H54 (cell line): ENCODE data around the gene CYSRT1.
A peak's percentile ranks its signal among the peaks of the same experiment; 100 is the strongest.

Experiments
- DNase-seq: peaks from one replicate; pipeline ENCODE4 v3.0.0; 2011; ENCODE audit warnings: low spot score, mixed read lengths; ENCODE audit not compliant: insufficient read length
- FAIRE-seq: peaks from 3 replicates; lab custom pipeline; 2011; peaks lifted over from hg19 to GRCh38; lab: Jason Lieb, UNC
- POLR2A ChIP-seq: IDR thresholded peaks from 2 replicates; pipeline ENCODE4 v1.6.1; 2011; ENCODE audit warnings: low read depth, mild to moderate bottlenecking, low read length

Gene CYSRT1

GRCh38 chr9:137212520-137212919, 12.5 kb upstream of the CYSRT1 start:
- no peak for TF ChIP-seq POLR2A
- DNase-seq, result no peak
- FAIRE-seq, result no peak

- FAIRE-seq, result no peak
- TF ChIP-seq POLR2A, result no peak
- no peak for DNase-seq
Observed at GRCh38 chr9:137213160-137214060, 11.6 kb upstream of the CYSRT1 start.

GRCh38 chr9:137214620-137215019, 10.4 kb upstream of the CYSRT1 start:
- TF ChIP-seq POLR2A, result no peak
- DNase-seq (no peak), FAIRE-seq (no peak)

GRCh38 chr9:137215196-137215986, 9.6 kb upstream of the CYSRT1 start:
- TF ChIP-seq POLR2A, result no peak
- FAIRE-seq (no peak), DNase-seq (no peak)

GRCh38 chr9:137216188-137216965, 8.6 kb upstream of the CYSRT1 start:
- no peak for TF ChIP-seq POLR2A
- no peak for DNase-seq
- no peak for FAIRE-seq

- no peak for TF ChIP-seq POLR2A
- FAIRE-seq, result no peak
- no peak for DNase-seq
Observed at GRCh38 chr9:137217276-137218211, 7.4 kb upstream of the CYSRT1 start.

- DNase-seq, result no peak
- no peak for FAIRE-seq
- TF ChIP-seq POLR2A, result no peak
Observed at GRCh38 chr9:137218212-137218753, 6.7 kb upstream of the CYSRT1 start.

- FAIRE-seq, result peak; percentile 97
Observed at GRCh38 chr9:137218754-137219271, 6.2 kb upstream of the CYSRT1 start.

GRCh38 chr9:137219757-137220316, 5.1 kb upstream of the CYSRT1 start:
- FAIRE-seq (no peak), DNase-seq (no peak)
- no peak for TF ChIP-seq POLR2A

More at GRCh38 chr9:137218754-137219271, 6.2 kb upstream of the CYSRT1 start:
- DNase-seq, result peak; percentile 99
- TF ChIP-seq POLR2A, result no peak

- TF ChIP-seq POLR2A, result no peak
- DNase-seq (no peak), FAIRE-seq (no peak)
Observed at GRCh38 chr9:137220317-137221094, 4.5 kb upstream of the CYSRT1 start.

- DNase-seq, result no peak
- no peak for FAIRE-seq
- no peak for TF ChIP-seq POLR2A
Observed at GRCh38 chr9:137221095-137221505, 3.9 kb upstream of the CYSRT1 start.
